B cell (primary cell): ENCODE data around the gene RGPD5.
"Not testable (repeated sequence)": the region's sequence is repeated elsewhere in the genome, so short reads cannot be mapped to it uniquely, and the experiment has no call there.

Experiments used
- CTCF ChIP-seq: fragments of 200-600 bp; IDR thresholded peaks from one replicate; pipeline ENCODE4 v1.8.0; 2022; ENCODE audit warnings: antibody characterized with exemption, mild to moderate bottlenecking
- EZH2 ChIP-seq: IDR thresholded peaks from 2 replicates; pipeline ENCODE4 v1.6.1; 2012; ENCODE audit warnings: borderline replicate concordance, low read depth, mild to moderate bottlenecking, moderate library complexity, low read length; ENCODE audit not compliant: insufficient read depth, poor library complexity, severe bottlenecking

GRCh38 chr2:109876625-109877024 is 82.5 kb downstream of the RGPD5 start:
- TF ChIP-seq CTCF, EZH2: not testable (repeated sequence)
